HCT116 (cell line): ENCODE measurements around the gene FSCN2. TPM values are rescaled to one million over a fixed set of nuclear protein-coding genes. Genes with fewer than 3 reads are reported as not detected.

Source experiments
- ATAC-seq: fragments of 200-7000 bp; cut with Tn5 transposase; 2 replicates; pipeline ENCODE4 v1.9.1; 2020; ENCODE audit warnings: mild to moderate bottlenecking, moderate library complexity
- BruUV-seq: library from RNA; stranded (reverse); fragments of 400-500 nt; replicated peaks from 2 replicates; lab custom pipeline; 2021; lab: Mats Ljungman, UMichigan
- CTCF ChIA-PET: fragments of 300-600 bp; sonication (Branson Sonifier 250); formaldehyde crosslinking; loops from one replicate; lab custom pipeline; 2021; ENCODE audit warnings: antibody characterized with exemption; lab: Charles Lee
- POLR2A ChIA-PET: fragments of 300-600, 350-600 bp; sonication (Branson Sonifier 250); formaldehyde crosslinking; loops from one replicate; lab custom pipeline; 2021; ENCODE audit warnings: antibody characterized with exemption; lab: Charles Lee
- RAD21 ChIA-PET, 2 experiments: fragments of 300-600 bp; sonication (Branson Sonifier 250); formaldehyde crosslinking; loops; one replicate each; lab custom pipeline; 2023; ENCODE audit warnings: low total read pairs in 2 of 2; ENCODE audit not compliant: uncharacterized antibody in 2 of 2, unreplicated experiment in 2 of 2, low non-redundant PET in 1 of 2; lab: Charles Lee
- DNase-seq: peaks from one replicate; pipeline ENCODE4 v3.0.0-alpha.2; 2010; ENCODE audit warnings: low read depth, low spot score
- H2AFZ ChIP-seq: fragments of 200-600 bp; shearing (Covaris generic), sonication (generic); 2 replicates; pipeline ENCODE4 v1.6.1; 2017; ENCODE audit warnings: low read depth, mixed run types, mixed read lengths, antibody characterized with exemption, low read length; ENCODE audit not compliant: poor library complexity, severe bottlenecking
- H3K27ac ChIP-seq: 2 replicates; pipeline ENCODE4 v1.5.1; 2012; ENCODE audit warnings: low read depth, low read length
- H3K27me3 ChIP-seq: fragments of 200-600 bp; sonication (generic); 2 replicates; pipeline ENCODE4 v1.6.1; 2016; ENCODE audit warnings: mixed run types, low read length, mixed read lengths; ENCODE audit not compliant: insufficient read depth
- H3K36me3 ChIP-seq, 2 experiments: fragments of 200-500 bp in 1 of 2; fragments of 200-600 bp in 1 of 2; sonication (Bioruptor generic) in 1 of 2; sonication (generic) in 1 of 2; 2 replicates each; pipeline versions ENCODE4 v1.5.1 to v1.6.1; 2014 to 2016; ENCODE audit warnings: low read length in 2 of 2, inconsistent platforms in 1 of 2, mixed read lengths in 1 of 2, mixed run types in 1 of 2; ENCODE audit not compliant: insufficient read depth in 2 of 2, control insufficient read depth in 1 of 2
- H3K4me1 ChIP-seq, 2 experiments: fragments of 200-600 bp in 1 of 2; sonication (generic) in 1 of 2; 2 replicates each; pipeline versions ENCODE4 v1.5.1 to v1.6.1; 2012 to 2017; ENCODE audit warnings: low read length in 2 of 2, inconsistent platforms in 1 of 2, mild to moderate bottlenecking in 1 of 2, mixed read lengths in 1 of 2, mixed run types in 1 of 2, moderate library complexity in 1 of 2; ENCODE audit not compliant: insufficient read depth in 2 of 2, control insufficient read depth in 1 of 2
- H3K4me2 ChIP-seq: fragments of 200-600 bp; sonication (generic); 2 replicates; pipeline ENCODE4 v1.6.1; 2017; ENCODE audit warnings: mixed run types, low read length, mixed read lengths
- H3K4me3 ChIP-seq, 2 experiments: fragments of 200-600 bp in 1 of 2; sonication (generic) in 1 of 2; replicated peaks in 1 of 2; 2 replicates each; pipeline ENCODE4 v1.5.1; 2011 to 2016; ENCODE audit warnings: low read length in 2 of 2, control low read depth in 1 of 2, low read depth in 1 of 2, mild to moderate bottlenecking in 1 of 2, mixed read lengths in 1 of 2, mixed run types in 1 of 2
- H3K79me2 ChIP-seq: fragments of 200-600 bp; sonication (generic); 2 replicates; pipeline ENCODE4 v1.6.1; 2017; ENCODE audit warnings: mild to moderate bottlenecking, mixed run types, low read length, moderate library complexity, mixed read lengths; ENCODE audit not compliant: insufficient read depth
- H3K9ac ChIP-seq: fragments of 200-600 bp; sonication (generic); 2 replicates; pipeline ENCODE4 v1.6.1; 2016; ENCODE audit warnings: low read length, mixed read lengths
- H3K9me2 ChIP-seq: fragments of 200-600 bp; sonication (generic), shearing (Covaris generic); 2 replicates; pipeline ENCODE4 v1.6.1; 2017; ENCODE audit warnings: mixed run types, mild to moderate bottlenecking, moderate library complexity; ENCODE audit not compliant: insufficient read depth
- H3K9me3 ChIP-seq, 2 experiments: fragments of 200-500 bp in 1 of 2; fragments of 200-600 bp in 1 of 2; sonication (Bioruptor generic) in 1 of 2; sonication (generic) in 1 of 2; 2 replicates each; pipeline ENCODE4 v1.6.1; 2014 to 2017; ENCODE audit warnings: low read length in 2 of 2, mixed read lengths in 2 of 2, inconsistent platforms in 1 of 2, low read depth in 1 of 2, mild to moderate bottlenecking in 1 of 2, mixed run types in 1 of 2, moderate library complexity in 1 of 2; ENCODE audit not compliant: control insufficient read depth in 1 of 2, insufficient read depth in 1 of 2
- H4K20me1 ChIP-seq: fragments of 200-600 bp; sonication (generic), shearing (Covaris generic); 2 replicates; pipeline ENCODE4 v1.6.1; 2017; ENCODE audit warnings: mixed run types, mild to moderate bottlenecking, moderate library complexity; ENCODE audit not compliant: insufficient read depth
- EGR1 ChIP-seq: IDR thresholded peaks from 2 replicates; pipeline ENCODE4 v1.6.1; 2012; ENCODE audit warnings: low read depth
- JUND ChIP-seq: IDR thresholded peaks from 2 replicates; pipeline ENCODE4 v1.6.1; 2012
- MAX ChIP-seq: IDR thresholded peaks from 2 replicates; pipeline ENCODE4 v1.6.1; 2012
- POLR2AphosphoS5 ChIP-seq: IDR thresholded peaks from 2 replicates; pipeline ENCODE4 v1.6.1; 2011; ENCODE audit warnings: mild to moderate bottlenecking, low read depth, low read length, moderate library complexity
- RAD21 ChIP-seq: IDR thresholded peaks from 2 replicates; pipeline ENCODE4 v1.6.1; 2012; ENCODE audit warnings: low read depth, mild to moderate bottlenecking
- SIN3A ChIP-seq: IDR thresholded peaks from 2 replicates; pipeline ENCODE4 v1.6.1; 2012; ENCODE audit warnings: low read depth
- SRF ChIP-seq: IDR thresholded peaks from 2 replicates; pipeline ENCODE4 v1.6.1; 2012; ENCODE audit warnings: low read depth
- TCF7L2 ChIP-seq: IDR thresholded peaks from 2 replicates; pipeline ENCODE4 v1.7.0; 2011; ENCODE audit warnings: borderline replicate concordance, inconsistent platforms; ENCODE audit not compliant: insufficient read depth, insufficient read length; ENCODE audit errors: extremely low read depth
- ZFX ChIP-seq: fragments of 450-650 bp; IDR thresholded peaks from 2 replicates; pipeline ENCODE4 v1.6.1; 2017
- intact Hi-C: fragments of 100-400 bp; cut with micrococcal nuclease; formaldehyde crosslinking; loops from 2 replicates; pipeline ENCODE4 v1.10.0; 2022
- total RNA-seq: library from RNA; stranded (reverse); gene quantifications from one replicate; pipeline ENCODE4 v1.2.1, GENCODE V29; 2021; ENCODE audit not compliant: unreplicated experiment

Gene FSCN2
- total RNA-seq, 1 experiment from 2014 or later: 10.1 TPM

- POLR2A ChIA-PET: no interaction called here
- RAD21 ChIA-PET: no interaction called here
- Histone ChIP-seq H3K9me2 (no peaks in the 10 kb centered on the region), H3K9ac (peak overlapping the region; percentile 80), H3K4me2 (peak overlapping the region; percentile 82), H4K20me1 (no peaks in the 10 kb centered on the region), H3K4me1 (peaks cover 17 to 28% of the 10 kb centered on the region in 2 experiments), H3K4me3 (peak overlapping the region; percentile 94 to 96), H3K79me2 (peaks cover 44% of the 10 kb centered on the region), H3K36me3 (peaks cover 17 to 42% of the 10 kb centered on the region in 2 experiments), H3K9me3 (no peaks in the 10 kb centered on the region), H3K27ac (peak overlapping the region; percentile 86), H3K27me3 (no peaks in the 10 kb centered on the region), H2AFZ (no peak overlapping the region)
- TF ChIP-seq EGR1: no peak
- no peak for TF ChIP-seq SIN3A
- TF ChIP-seq SRF: no peak
- no peak for TF ChIP-seq TCF7L2
- TF ChIP-seq JUND: no peak
- TF ChIP-seq RAD21: no peak
- no peak for TF ChIP-seq POLR2AphosphoS5
- TF ChIP-seq MAX: no peak
- no peak for TF ChIP-seq ZFX
- intact Hi-C loops: loop anchor here (5.0 to 10.0 kb wide), 2 partner anchors 51 to 144 kb away; no protein-coding TSS in a partner anchor
- ATAC-seq (no peak), DNase-seq (no peak)
- CTCF ChIA-PET: no interaction called here
- BruUV-seq: TSS peak; percentile 36
Observed at GRCh38 chr17:81550830-81551457, 22.8 kb downstream of the FSCN2 start.
